GM12878 (cell line): ENCODE results near the gene SHC4. TPM values are rescaled to one million over a fixed set of nuclear protein-coding genes. Genes with fewer than 3 reads are reported as not detected.

Experiments used
- ATAC-seq: fragments of 200-7000 bp; cut with Tn5 transposase; 3 replicates; pipeline ENCODE4 v1.9.1; 2020; ENCODE audit warnings: mild to moderate bottlenecking, moderate library complexity
- BruUV-seq: library from RNA; stranded (reverse); fragments of 400-500 nt; replicated peaks from 2 replicates; lab custom pipeline; 2021; lab: Mats Ljungman, UMichigan
- CTCF ChIA-PET: fragments of 300-600 bp; sonication (Branson Sonifier 250); formaldehyde crosslinking; extraction: SDS; loops from one replicate; lab custom pipeline; 2021; ENCODE audit warnings: inconsistent platforms; lab: Yijun Ruan, JAX
- POLR2A ChIA-PET: fragments of 350-600 bp; formaldehyde crosslinking; extraction: SDS; loops from one replicate; lab custom pipeline; 2021; ENCODE audit warnings: inconsistent platforms; lab: Charles Lee
- RAD21 ChIA-PET: fragments of 300-600 bp; sonication (Branson Sonifier 250); formaldehyde crosslinking; loops from one replicate; lab custom pipeline; 2023; ENCODE audit warnings: antibody characterized with exemption; ENCODE audit not compliant: unreplicated experiment; lab: Charles Lee
- SMC1A ChIA-PET: fragments of 300-600 bp; sonication (Branson Sonifier 250); formaldehyde crosslinking; loops from one replicate; lab custom pipeline; 2023; ENCODE audit not compliant: unreplicated experiment, uncharacterized antibody; lab: Charles Lee
- DNase-seq: peaks from one replicate; pipeline ENCODE4 v3.0.0-alpha.2; 2011; ENCODE audit warnings: low read depth, low spot score
- FAIRE-seq: peaks from 3 replicates; lab custom pipeline; 2011; peaks lifted over from hg19 to GRCh38; lab: Jason Lieb, UNC
- H2AFZ ChIP-seq: 2 replicates; pipeline ENCODE4 v1.6.0; 2011; ENCODE audit warnings: low read depth, low read length, control low read depth; ENCODE audit not compliant: control insufficient read depth
- H3K27ac ChIP-seq: 2 replicates; pipeline ENCODE4 v1.5.1; 2011; ENCODE audit warnings: control low read depth; ENCODE audit not compliant: control insufficient read depth, insufficient read depth
- H3K27me3 ChIP-seq, 2 experiments: replicated peaks in 1 of 2; 2 replicates each; pipeline versions ENCODE4 v1.6.0 to v1.6.1; 2011; ENCODE audit warnings: low read length in 1 of 2; ENCODE audit not compliant: control insufficient read depth in 2 of 2, insufficient read depth in 2 of 2
- H3K36me3 ChIP-seq, 2 experiments: 2 replicates each; pipeline ENCODE4 v1.5.1; 2011; ENCODE audit warnings: low read length in 1 of 2; ENCODE audit not compliant: control insufficient read depth in 2 of 2, insufficient read depth in 2 of 2
- H3K4me1 ChIP-seq: 2 replicates; pipeline ENCODE4 v1.6.1; 2011; ENCODE audit warnings: mild to moderate bottlenecking, low read length, moderate library complexity, mixed read lengths; ENCODE audit not compliant: control insufficient read depth, insufficient read depth
- H3K4me2 ChIP-seq: 2 replicates; pipeline ENCODE4 v1.6.0; 2011; ENCODE audit warnings: control low read depth; ENCODE audit not compliant: control insufficient read depth, insufficient read depth
- H3K4me3 ChIP-seq: fragments of 200-600 bp; sonication (generic); 2 replicates; pipeline ENCODE4 v1.5.1; 2016
- H3K79me2 ChIP-seq: 2 replicates; pipeline ENCODE4 v1.6.0; 2011; ENCODE audit warnings: low read length; ENCODE audit not compliant: control insufficient read depth, insufficient read depth
- H3K9ac ChIP-seq: 2 replicates; pipeline ENCODE4 v1.8.0; 2011; ENCODE audit warnings: low read length, control low read depth, mixed read lengths; ENCODE audit not compliant: control insufficient read depth, insufficient read depth
- H3K9me3 ChIP-seq: replicated peaks from 3 replicates; pipeline ENCODE4 v1.5.1; 2011; ENCODE audit warnings: mild to moderate bottlenecking, low read length; ENCODE audit not compliant: control insufficient read depth, insufficient read depth
- H4K20me1 ChIP-seq: 2 replicates; pipeline ENCODE4 v1.6.0; 2011; ENCODE audit not compliant: control insufficient read depth, insufficient read depth
- CHD4 ChIP-seq: fragments of 200-600 bp; sonication (generic); IDR thresholded peaks from 2 replicates; pipeline ENCODE4 v1.6.1; 2016; ENCODE audit warnings: mild to moderate bottlenecking
- CREM ChIP-seq: IDR thresholded peaks from 2 replicates; pipeline ENCODE4 v1.6.1; 2014; ENCODE audit warnings: antibody characterized with exemption, low read depth
- MXI1 ChIP-seq: fragments of 150-350 bp; IDR thresholded peaks from 2 replicates; pipeline ENCODE4 v1.6.1; 2011; ENCODE audit warnings: low read depth, mild to moderate bottlenecking, inconsistent platforms, low read length, improper control_type of control experiment
- NFYB ChIP-seq: IDR thresholded peaks from 2 replicates; pipeline ENCODE4 v1.6.1; 2011; ENCODE audit warnings: low read depth, mild to moderate bottlenecking, low read length, improper control_type of control experiment, moderate library complexity; ENCODE audit not compliant: insufficient read depth
- PAX5 ChIP-seq: IDR thresholded peaks from 2 replicates; pipeline ENCODE4 v1.6.1; 2011; ENCODE audit warnings: low read depth, low read length, borderline replicate concordance
- PAX8 ChIP-seq: fragments of 450-650 bp; IDR thresholded peaks from 2 replicates; pipeline ENCODE4 v1.6.1; 2017; ENCODE audit warnings: mild to moderate bottlenecking, moderate library complexity
- POU2F2 ChIP-seq: IDR thresholded peaks from 3 replicates; pipeline ENCODE4 v1.6.1; 2011; ENCODE audit warnings: low read depth, mild to moderate bottlenecking, low read length, borderline replicate concordance
- SIN3A ChIP-seq: IDR thresholded peaks from 2 replicates; pipeline ENCODE4 v1.6.1; 2012; ENCODE audit warnings: low read depth, low read length, improper control_type of control experiment
- TBL1XR1 ChIP-seq: IDR thresholded peaks from 2 replicates; pipeline ENCODE4 v1.6.1; 2012; ENCODE audit warnings: low read depth, low read length, improper control_type of control experiment
- YBX1 ChIP-seq: fragments of 450-650 bp; IDR thresholded peaks from 2 replicates; pipeline ENCODE4 v1.6.1; 2016; ENCODE audit warnings: antibody characterized with exemption
- in situ Hi-C: fragments of 300-500 bp; cut with MboI; formaldehyde crosslinking; loops from 9 replicates; pipeline ENCODE4 v1.14.3; 2018; ENCODE audit warnings: mixed read lengths
- intact Hi-C: fragments of 100-400 bp; cut with micrococcal nuclease; formaldehyde crosslinking; loops from one replicate; pipeline ENCODE4 v1.14.2; 2022; ENCODE audit not compliant: unreplicated experiment
- polyA plus RNA-seq, 11 experiments: library from polyadenylated mRNA; depleted of rRNA in 4 of 11; unstranded in 6 of 11; stranded (reverse) in 5 of 11; fragments of >200 nt; fragmentation: Nextera tagmentation in 4 of 11; fragmentation: Illumina TruSeq in 1 of 11; extraction: Ambion mirVana in 4 of 11; extraction: Trizol in 1 of 11; gene quantifications; 1 replicate in 1 of 11; 2 replicates in 10 of 11; pipeline versions ENCODE4 v1.2.1 to v1.2.3, GENCODE V29; 2011 to 2016; ENCODE audit warnings: inconsistent platforms in 2 of 11, missing spikeins in 2 of 11, low read depth in 1 of 11
- total RNA-seq, 4 experiments: library from RNA; depleted of rRNA in 3 of 4; stranded (reverse); fragments of >200 nt in 3 of 4; fragmentation: Illumina TruSeq in 1 of 4; extraction: Trizol in 1 of 4; gene quantifications; 2 replicates each; pipeline versions ENCODE4 v1.2.1 to v1.2.3, GENCODE V29; 2013 to 2021
- TF ChIP-seq, protein P1 (sequence below): IDR thresholded peaks from 2 replicates; pipeline ENCODE4 v1.6.1; 2012; ENCODE audit warnings: mild to moderate bottlenecking, low read depth, low read length
- TF ChIP-seq, protein P2 (sequence below): fragments of 150-350 bp; IDR thresholded peaks from 2 replicates; pipeline ENCODE4 v1.6.1; 2014; ENCODE audit warnings: mild to moderate bottlenecking, low read depth, low read length

Gene SHC4
- total and polyA plus RNA-seq, 10 of the 15 experiments (the other 5 are each of a cell fraction or from before 2014, with no cell fraction given): 0.04 to 0.87 (median 0.14) TPM

- no peak overlapping the region for H3K9ac ChIP-seq
- H3K27ac ChIP-seq: no peak overlapping the region
- ChIA-PET RAD21 (interaction anchor here (1.4 to 1.6 kb wide), 3 partner anchors 10 to 278 kb away, joined by 3 to 6 read pairs (median 4); partner anchors contain the start of gene EID1), CTCF (interaction anchor here (0.6 to 13.1 kb wide), 5 partner anchors 21 to 553 kb away, joined by 3 to 134 read pairs (median 5); no protein-coding TSS in a partner anchor), SMC1A (interaction anchor here (0.8 to 4.8 kb wide), 4 partner anchors 79 to 278 kb away, joined by 3 to 32 read pairs (median 6); partner anchors contain the start of gene SHC4), POLR2A (no interaction called here)
- H3K79me2 ChIP-seq: no peaks in the 10 kb centered on the region
- DNase-seq: no peak
- intact Hi-C loops (no loop called here), in situ Hi-C loops (loop anchor here (5.0 to 10.0 kb wide), 2 partner anchors 284 to 1137 kb away; no protein-coding TSS in a partner anchor)
- no peak for ATAC-seq
- FAIRE-seq: no peak
- TF ChIP-seq YBX1: no peak
- TF ChIP-seq PAX5: no peak
- no peak for TF ChIP-seq PAX8
- no peak for TF ChIP-seq SIN3A
- TF ChIP-seq CHD4: no peak
- TF ChIP-seq NFYB: no peak
- TF ChIP-seq POU2F2: no peak
- TF ChIP-seq MXI1: no peak
- TF ChIP-seq, protein P1, sequence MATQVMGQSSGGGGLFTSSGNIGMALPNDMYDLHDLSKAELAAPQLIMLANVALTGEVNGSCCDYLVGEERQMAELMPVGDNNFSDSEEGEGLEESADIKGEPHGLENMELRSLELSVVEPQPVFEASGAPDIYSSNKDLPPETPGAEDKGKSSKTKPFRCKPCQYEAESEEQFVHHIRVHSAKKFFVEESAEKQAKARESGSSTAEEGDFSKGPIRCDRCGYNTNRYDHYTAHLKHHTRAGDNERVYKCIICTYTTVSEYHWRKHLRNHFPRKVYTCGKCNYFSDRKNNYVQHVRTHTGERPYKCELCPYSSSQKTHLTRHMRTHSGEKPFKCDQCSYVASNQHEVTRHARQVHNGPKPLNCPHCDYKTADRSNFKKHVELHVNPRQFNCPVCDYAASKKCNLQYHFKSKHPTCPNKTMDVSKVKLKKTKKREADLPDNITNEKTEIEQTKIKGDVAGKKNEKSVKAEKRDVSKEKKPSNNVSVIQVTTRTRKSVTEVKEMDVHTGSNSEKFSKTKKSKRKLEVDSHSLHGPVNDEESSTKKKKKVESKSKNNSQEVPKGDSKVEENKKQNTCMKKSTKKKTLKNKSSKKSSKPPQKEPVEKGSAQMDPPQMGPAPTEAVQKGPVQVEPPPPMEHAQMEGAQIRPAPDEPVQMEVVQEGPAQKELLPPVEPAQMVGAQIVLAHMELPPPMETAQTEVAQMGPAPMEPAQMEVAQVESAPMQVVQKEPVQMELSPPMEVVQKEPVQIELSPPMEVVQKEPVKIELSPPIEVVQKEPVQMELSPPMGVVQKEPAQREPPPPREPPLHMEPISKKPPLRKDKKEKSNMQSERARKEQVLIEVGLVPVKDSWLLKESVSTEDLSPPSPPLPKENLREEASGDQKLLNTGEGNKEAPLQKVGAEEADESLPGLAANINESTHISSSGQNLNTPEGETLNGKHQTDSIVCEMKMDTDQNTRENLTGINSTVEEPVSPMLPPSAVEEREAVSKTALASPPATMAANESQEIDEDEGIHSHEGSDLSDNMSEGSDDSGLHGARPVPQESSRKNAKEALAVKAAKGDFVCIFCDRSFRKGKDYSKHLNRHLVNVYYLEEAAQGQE: no peak
- no peak for TF ChIP-seq CREM
- TF ChIP-seq TBL1XR1: no peak
- TF ChIP-seq, protein P2, sequence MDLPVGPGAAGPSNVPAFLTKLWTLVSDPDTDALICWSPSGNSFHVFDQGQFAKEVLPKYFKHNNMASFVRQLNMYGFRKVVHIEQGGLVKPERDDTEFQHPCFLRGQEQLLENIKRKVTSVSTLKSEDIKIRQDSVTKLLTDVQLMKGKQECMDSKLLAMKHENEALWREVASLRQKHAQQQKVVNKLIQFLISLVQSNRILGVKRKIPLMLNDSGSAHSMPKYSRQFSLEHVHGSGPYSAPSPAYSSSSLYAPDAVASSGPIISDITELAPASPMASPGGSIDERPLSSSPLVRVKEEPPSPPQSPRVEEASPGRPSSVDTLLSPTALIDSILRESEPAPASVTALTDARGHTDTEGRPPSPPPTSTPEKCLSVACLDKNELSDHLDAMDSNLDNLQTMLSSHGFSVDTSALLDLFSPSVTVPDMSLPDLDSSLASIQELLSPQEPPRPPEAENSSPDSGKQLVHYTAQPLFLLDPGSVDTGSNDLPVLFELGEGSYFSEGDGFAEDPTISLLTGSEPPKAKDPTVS: no peak
- no peaks in the 10 kb centered on the region for H3K9me3 ChIP-seq
- no peaks in the 10 kb centered on the region for H4K20me1 ChIP-seq
- H2AFZ ChIP-seq: no peak overlapping the region
- H3K36me3 ChIP-seq: no peaks in the 10 kb centered on the region
- no peak overlapping the region for H3K4me3 ChIP-seq
- no TSS peak for BruUV-seq
- H3K4me2 ChIP-seq: no peak overlapping the region
- no peaks in the 10 kb centered on the region; a peak in 1 of 4 replicates for H3K27me3 ChIP-seq
- H3K4me1 ChIP-seq: no peaks in the 10 kb centered on the region
Measured at GRCh38 chr15:48868023-48868422, 95.7 kb downstream of the SHC4 start.
